Astrocyte (in vitro differentiated cells and primary cell): ENCODE measurements around the gene SRBD1. TPM values are rescaled to one million over a fixed set of nuclear protein-coding genes. Genes with fewer than 3 reads are reported as not detected.

ENCODE experiments used
- DNase-seq: peaks from one replicate; pipeline ENCODE4 v3.0.0-alpha.2; 2010; ENCODE audit warnings: low read depth
- FAIRE-seq: peaks from 2 replicates; lab custom pipeline; 2011; peaks lifted over from hg19 to GRCh38; lab: Jason Lieb, UNC
- H2AFZ ChIP-seq: 2 replicates; pipeline ENCODE4 v1.6.0; 2012; ENCODE audit warnings: low read depth, low read length, inconsistent platforms
- H3K27ac ChIP-seq: 2 replicates; pipeline ENCODE4 v1.5.1; 2011; ENCODE audit warnings: low read depth, low read length, inconsistent platforms
- H3K27me3 ChIP-seq: 2 replicates; pipeline ENCODE4 v1.6.0; 2011; ENCODE audit warnings: low read length, inconsistent platforms; ENCODE audit not compliant: insufficient read depth
- H3K36me3 ChIP-seq: 2 replicates; pipeline ENCODE4 v1.5.1; 2011; ENCODE audit warnings: low read length, inconsistent platforms; ENCODE audit not compliant: insufficient read depth
- H3K4me1 ChIP-seq: 2 replicates; pipeline ENCODE4 v1.5.1; 2011; ENCODE audit warnings: low read length, inconsistent platforms; ENCODE audit not compliant: insufficient read depth
- H3K4me2 ChIP-seq: 2 replicates; pipeline ENCODE4 v1.6.0; 2012; ENCODE audit warnings: low read length, inconsistent platforms
- H3K4me3 ChIP-seq: 2 replicates; pipeline ENCODE4 v1.5.1; 2011; ENCODE audit warnings: low read depth, mild to moderate bottlenecking, low read length, inconsistent platforms; ENCODE audit not compliant: insufficient read depth
- H3K79me2 ChIP-seq: 2 replicates; pipeline ENCODE4 v1.6.0; 2012; ENCODE audit warnings: mild to moderate bottlenecking, low read length, inconsistent platforms; ENCODE audit not compliant: insufficient read depth
- H3K9ac ChIP-seq: 2 replicates; pipeline ENCODE4 v1.6.0; 2012; ENCODE audit warnings: mild to moderate bottlenecking, low read length, inconsistent platforms
- H3K9me3 ChIP-seq: 2 replicates; pipeline ENCODE4 v1.5.1; 2012; ENCODE audit warnings: low read depth, mild to moderate bottlenecking, low read length, inconsistent platforms; ENCODE audit not compliant: insufficient read depth
- H4K20me1 ChIP-seq: 2 replicates; pipeline ENCODE4 v1.6.0; 2012; ENCODE audit warnings: low read length, inconsistent platforms; ENCODE audit not compliant: insufficient read depth
- H3K27ac Mint-ChIP-seq: one replicate; pipeline ENCODE4 v1.8.0; 2021; ENCODE audit warnings: mild to moderate bottlenecking, mixed read lengths; ENCODE audit not compliant: unreplicated experiment
- H3K27me3 Mint-ChIP-seq: one replicate; pipeline ENCODE4 v1.8.0; 2021; ENCODE audit warnings: low read depth, mixed read lengths; ENCODE audit not compliant: unreplicated experiment
- H3K36me3 Mint-ChIP-seq: one replicate; pipeline ENCODE4 v1.8.0; 2021; ENCODE audit warnings: low read depth, mixed read lengths; ENCODE audit not compliant: unreplicated experiment
- H3K4me1 Mint-ChIP-seq: one replicate; pipeline ENCODE4 v1.8.0; 2021; ENCODE audit warnings: low read depth, mixed read lengths; ENCODE audit not compliant: unreplicated experiment
- H3K4me3 Mint-ChIP-seq: one replicate; pipeline ENCODE4 v1.8.0; 2021; ENCODE audit warnings: mild to moderate bottlenecking, moderate library complexity, mixed read lengths; ENCODE audit not compliant: unreplicated experiment
- H3K9me3 Mint-ChIP-seq: one replicate; pipeline ENCODE4 v1.8.0; 2021; ENCODE audit warnings: mild to moderate bottlenecking, mixed read lengths; ENCODE audit not compliant: unreplicated experiment
- CTCF ChIP-seq: IDR thresholded peaks from 2 replicates; pipeline ENCODE4 v1.5.1; 2011; ENCODE audit warnings: low read depth, mild to moderate bottlenecking, inconsistent platforms, low read length, moderate library complexity; ENCODE audit not compliant: insufficient read depth
- EZH2 ChIP-seq: IDR thresholded peaks from 2 replicates; pipeline ENCODE4 v1.6.1; 2012; ENCODE audit warnings: mild to moderate bottlenecking, low read length, inconsistent platforms; ENCODE audit not compliant: insufficient read depth
- total RNA-seq: library from RNA; stranded (reverse); gene quantifications from 2 replicates; pipeline ENCODE4 v1.2.1, GENCODE V29; 2021

The SRBD1 gene
- total RNA-seq, 1 donor from 2014 or later, result 9.3 TPM

- Histone ChIP-seq H2AFZ (no peak overlapping the region), H3K4me2 (no peak overlapping the region), H3K27ac (no peak overlapping the region), H4K20me1 (no peaks in the 10 kb centered on the region), H3K79me2 (no peaks in the 10 kb centered on the region), H3K36me3 (no peaks in the 10 kb centered on the region), H3K9ac (no peak overlapping the region), H3K4me1 (no peaks in the 10 kb centered on the region), H3K27me3 (no peaks in the 10 kb centered on the region), H3K9me3 (no peaks in the 10 kb centered on the region), H3K4me3 (no peak overlapping the region)
- DNase-seq (no peak), FAIRE-seq (no peak)
- Mint-ChIP-seq H3K4me1 (peaks cover 30% of the 10 kb centered on the region), H3K27ac (no peak overlapping the region), H3K27me3 (no peaks in the 10 kb centered on the region), H3K9me3 (no peaks in the 10 kb centered on the region), H3K4me3 (no peak overlapping the region), H3K36me3 (no peaks in the 10 kb centered on the region)
- no peak for TF ChIP-seq CTCF
- TF ChIP-seq EZH2, result no peak
These were observed 216.9 kb downstream of the SRBD1 start for GRCh38 chr2:45394216-45394615.

GRCh38 chr2:45391866-45392265 lies 219.2 kb downstream of the SRBD1 start:
- no peak overlapping the region for H3K4me2 ChIP-seq
- no peak overlapping the region for H3K9ac ChIP-seq
- H2AFZ ChIP-seq, result no peak overlapping the region
- H3K36me3 ChIP-seq, result no peaks in the 10 kb centered on the region
- peak; percentile 33 for DNase-seq
- no peak overlapping the region for H3K4me3 ChIP-seq
- H3K4me1 Mint-ChIP-seq, result peaks cover 25% of the 10 kb centered on the region
- H3K9me3 ChIP-seq, result no peaks in the 10 kb centered on the region
- peaks cover 1% of the 10 kb centered on the region for H3K36me3 Mint-ChIP-seq
- no peak overlapping the region for H3K27ac ChIP-seq
- H3K27ac Mint-ChIP-seq, result peak overlapping the region; percentile 63
- no peak overlapping the region for H3K4me3 Mint-ChIP-seq
- H3K4me1 ChIP-seq, result no peaks in the 10 kb centered on the region
- H4K20me1 ChIP-seq, result no peaks in the 10 kb centered on the region
- H3K27me3 Mint-ChIP-seq, result no peaks in the 10 kb centered on the region
- FAIRE-seq, result no peak
- no peaks in the 10 kb centered on the region for H3K9me3 Mint-ChIP-seq
- no peaks in the 10 kb centered on the region for H3K27me3 ChIP-seq
- no peaks in the 10 kb centered on the region for H3K79me2 ChIP-seq
- TF ChIP-seq EZH2 (no peak), CTCF (no peak)

GRCh38 chr2:45390861-45391260 lies 220.2 kb downstream of the SRBD1 start:
- Histone ChIP-seq H3K9me3 (no peaks in the 10 kb centered on the region), H2AFZ (no peak overlapping the region), H3K4me3 (no peak overlapping the region), H3K79me2 (no peaks in the 10 kb centered on the region), H3K27me3 (no peaks in the 10 kb centered on the region), H3K4me1 (no peaks in the 10 kb centered on the region), H4K20me1 (no peaks in the 10 kb centered on the region), H3K4me2 (no peak overlapping the region), H3K9ac (no peak overlapping the region), H3K36me3 (no peaks in the 10 kb centered on the region), H3K27ac (no peak overlapping the region)
- Mint-ChIP-seq H3K4me3 (no peak overlapping the region), H3K36me3 (peaks cover 1% of the 10 kb centered on the region), H3K4me1 (peaks cover 25% of the 10 kb centered on the region), H3K9me3 (no peaks in the 10 kb centered on the region), H3K27ac (peak overlapping the region; percentile 11), H3K27me3 (no peaks in the 10 kb centered on the region)
- TF ChIP-seq CTCF (no peak), EZH2 (no peak)
- DNase-seq, result no peak
- FAIRE-seq, result no peak
